Activated naive CD4-positive, alpha-beta T cell treated with anti-CD3 and anti-CD28 coated beads, Interleukin-2, amount 10 ng/mL, durations not matched to agents 7 days and 5 days (primary cell): ENCODE results near the gene HOXC11.

Experiments used
- CTCF ChIA-PET: fragments of 350-600 bp; sonication (Branson Sonifier 250); formaldehyde crosslinking; loops from one replicate; lab custom pipeline; 2021; ENCODE audit warnings: antibody characterized with exemption; lab: Charles Lee
- DNase-seq: peaks from one replicate; pipeline ENCODE4 v3.0.0-alpha.2; 2020
- H3K27ac Mint-ChIP-seq: one replicate; pipeline ENCODE4 v1.8.0; 2021; ENCODE audit warnings: mild to moderate bottlenecking, moderate library complexity, mixed read lengths
- H3K27me3 Mint-ChIP-seq: one replicate; pipeline ENCODE4 v1.8.0; 2021; ENCODE audit warnings: mild to moderate bottlenecking, mixed read lengths
- H3K36me3 Mint-ChIP-seq: one replicate; pipeline ENCODE4 v1.8.0; 2021; ENCODE audit warnings: mixed read lengths
- H3K4me1 Mint-ChIP-seq: one replicate; pipeline ENCODE4 v1.8.0; 2021; ENCODE audit warnings: mixed read lengths
- H3K4me3 Mint-ChIP-seq: one replicate; pipeline ENCODE4 v1.8.0; 2021; ENCODE audit warnings: mild to moderate bottlenecking, moderate library complexity, mixed read lengths
- H3K9me3 Mint-ChIP-seq: one replicate; pipeline ENCODE4 v1.8.0; 2021; ENCODE audit warnings: mixed read lengths

The HOXC11 gene

GRCh38 chr12:53977596-53978445, 4.9 kb downstream of the HOXC11 start:
- H3K4me3 Mint-ChIP-seq, result no peak overlapping the region
- no peak for DNase-seq
- H3K9me3 Mint-ChIP-seq, result peaks cover 2% of the 10 kb centered on the region
- peaks cover 100% of the 10 kb centered on the region for H3K27me3 Mint-ChIP-seq
- peaks cover 21% of the 10 kb centered on the region for H3K4me1 Mint-ChIP-seq
- H3K36me3 Mint-ChIP-seq, result peaks cover 8% of the 10 kb centered on the region
- no peak overlapping the region for H3K27ac Mint-ChIP-seq
- CTCF ChIA-PET, result no interaction called here

GRCh38 chr12:53978477-53979356, 5.8 kb downstream of the HOXC11 start:
- Mint-ChIP-seq H3K4me1 (peaks cover 14% of the 10 kb centered on the region), H3K4me3 (no peak overlapping the region)
- CTCF ChIA-PET, result no interaction called here

GRCh38 chr12:53980104-53980801, 7.3 kb downstream of the HOXC11 start:
- Mint-ChIP-seq H3K9me3 (peaks cover 2% of the 10 kb centered on the region), H3K27ac (no peak overlapping the region), H3K27me3 (peaks cover 100% of the 10 kb centered on the region), H3K4me1 (peaks cover 12% of the 10 kb centered on the region), H3K36me3 (peaks cover 2% of the 10 kb centered on the region), H3K4me3 (no peak overlapping the region)
- CTCF ChIA-PET, result interaction anchor here (0.5 to 1.0 kb wide), 2 partner anchors 24 to 211 kb away, joined by 3 read pairs; no protein-coding TSS in a partner anchor
- DNase-seq, result no peak

More at GRCh38 chr12:53978477-53979356, 5.8 kb downstream of the HOXC11 start:
- Mint-ChIP-seq H3K36me3 (peaks cover 4% of the 10 kb centered on the region), H3K27me3 (peaks cover 100% of the 10 kb centered on the region), H3K9me3 (peaks cover 2% of the 10 kb centered on the region), H3K27ac (no peak overlapping the region)
- no peak for DNase-seq

- peaks cover 11% of the 10 kb centered on the region for H3K4me1 Mint-ChIP-seq
- H3K27ac Mint-ChIP-seq, result no peak overlapping the region
- CTCF ChIA-PET, result interaction anchor here (0.5 to 1.0 kb wide), 2 partner anchors 23 to 211 kb away, joined by 3 read pairs; no protein-coding TSS in a partner anchor
Measured at GRCh38 chr12:53980802-53981496, 8.0 kb downstream of the HOXC11 start.

GRCh38 chr12:53981634-53982565, 9.0 kb downstream of the HOXC11 start:
- H3K36me3 Mint-ChIP-seq, result no peaks in the 10 kb centered on the region
- H3K4me1 Mint-ChIP-seq, result peaks cover 14% of the 10 kb centered on the region
- no peak for DNase-seq
- no peak overlapping the region for H3K4me3 Mint-ChIP-seq
- H3K27me3 Mint-ChIP-seq, result peaks cover 100% of the 10 kb centered on the region
- CTCF ChIA-PET, result no interaction called here
- H3K9me3 Mint-ChIP-seq, result no peaks in the 10 kb centered on the region
- no peak overlapping the region for H3K27ac Mint-ChIP-seq

More at GRCh38 chr12:53980802-53981496, 8.0 kb downstream of the HOXC11 start:
- Mint-ChIP-seq H3K4me3 (no peak overlapping the region), H3K9me3 (no peaks in the 10 kb centered on the region), H3K27me3 (peaks cover 100% of the 10 kb centered on the region), H3K36me3 (no peaks in the 10 kb centered on the region)
- no peak for DNase-seq

- no peaks in the 10 kb centered on the region for H3K36me3 Mint-ChIP-seq
- peaks cover 14% of the 10 kb centered on the region for H3K4me1 Mint-ChIP-seq
- DNase-seq, result no peak
- H3K27me3 Mint-ChIP-seq, result peaks cover 100% of the 10 kb centered on the region
- peak overlapping the region; percentile 42 for H3K27ac Mint-ChIP-seq
- CTCF ChIA-PET, result no interaction called here
- H3K4me3 Mint-ChIP-seq, result no peak overlapping the region
- no peaks in the 10 kb centered on the region for H3K9me3 Mint-ChIP-seq
Measured at GRCh38 chr12:53982648-53983567, 10.0 kb downstream of the HOXC11 start.

- CTCF ChIA-PET, result interaction anchor here (0.6 to 1.8 kb wide), 2 partner anchors 22 to 223 kb away, joined by 3 to 12 read pairs; no protein-coding TSS in a partner anchor
- peak overlapping the region; percentile 42 for H3K27ac Mint-ChIP-seq
- peaks cover 100% of the 10 kb centered on the region for H3K27me3 Mint-ChIP-seq
- no peaks in the 10 kb centered on the region for H3K9me3 Mint-ChIP-seq
- H3K4me3 Mint-ChIP-seq, result no peak overlapping the region
- peaks cover 18% of the 10 kb centered on the region for H3K4me1 Mint-ChIP-seq
- no peaks in the 10 kb centered on the region for H3K36me3 Mint-ChIP-seq
- DNase-seq, result no peak
Measured at GRCh38 chr12:53983568-53983949, 10.6 kb downstream of the HOXC11 start.

- H3K4me1 Mint-ChIP-seq, result peaks cover 21% of the 10 kb centered on the region
Measured at GRCh38 chr12:53983950-53984572, 11.1 kb downstream of the HOXC11 start.

GRCh38 chr12:53984901-53985691, 12.2 kb downstream of the HOXC11 start, which contains the start of gene HOXC10:
Gene HOXC10, plus strand, starts transcription at chr12:53985146. Its CDS starts 114 bp downstream, at chr12:53985260.
- Mint-ChIP-seq H3K4me3 (peak within 1 kb of the TSS; percentile 46), H3K4me1 (peaks cover 29% of the 10 kb centered on the region), H3K9me3 (no peaks in the 10 kb centered on the region)

More at GRCh38 chr12:53983950-53984572, 11.1 kb downstream of the HOXC11 start:
- no peak for DNase-seq
- Mint-ChIP-seq H3K4me3 (no peak overlapping the region), H3K36me3 (no peaks in the 10 kb centered on the region), H3K27ac (peak overlapping the region; percentile 42), H3K9me3 (no peaks in the 10 kb centered on the region), H3K27me3 (peaks cover 100% of the 10 kb centered on the region)
- CTCF ChIA-PET, result interaction anchor here (0.6 to 1.8 kb wide), 2 partner anchors 22 to 222 kb away, joined by 3 to 12 read pairs; no protein-coding TSS in a partner anchor

GRCh38 chr12:53985692-53985993, 12.7 kb downstream of the HOXC11 start:
- no peak overlapping the region for H3K27ac Mint-ChIP-seq
- peaks cover 100% of the 10 kb centered on the region for H3K27me3 Mint-ChIP-seq
- CTCF ChIA-PET, result interaction anchor here (0.8 to 1.8 kb wide), 4 partner anchors 214 to 223 kb away, joined by 3 to 4 read pairs (median 3); no protein-coding TSS in a partner anchor
- H3K4me1 Mint-ChIP-seq, result peaks cover 29% of the 10 kb centered on the region
- H3K36me3 Mint-ChIP-seq, result no peaks in the 10 kb centered on the region
- no peaks in the 10 kb centered on the region for H3K9me3 Mint-ChIP-seq
- peak overlapping the region; percentile 46 for H3K4me3 Mint-ChIP-seq
- no peak for DNase-seq

More at GRCh38 chr12:53984901-53985691, 12.2 kb downstream of the HOXC11 start, which contains the start of gene HOXC10:
- CTCF ChIA-PET, result interaction anchor here (0.6 to 1.8 kb wide), 7 partner anchors 27 to 231 kb away, joined by 3 to 12 read pairs (median 3); no protein-coding TSS in a partner anchor
- peaks cover 100% of the 10 kb centered on the region for H3K27me3 Mint-ChIP-seq
- DNase-seq, result peak; percentile 85
- H3K27ac Mint-ChIP-seq, result peak within 1 kb of the TSS; percentile 83
- no peaks in the 10 kb centered on the region for H3K36me3 Mint-ChIP-seq
